Panc1 (cell line): Measurements from ENCODE around the gene CTNNA1. TPM values are rescaled to one million over a fixed set of nuclear protein-coding genes. Genes with fewer than 3 reads are reported as not detected.

Experiments used
- ATAC-seq: fragments of 200-7000 bp; cut with Tn5 transposase; 2 replicates; pipeline ENCODE4 v1.9.1; 2020; ENCODE audit warnings: mild to moderate bottlenecking, moderate library complexity
- BruUV-seq: library from RNA; stranded (reverse); fragments of 400-500 nt; replicated peaks from 2 replicates; lab custom pipeline; 2021; lab: Mats Ljungman, UMichigan
- CTCF ChIA-PET: fragments of 300-600 bp; sonication (Branson Sonifier 250); formaldehyde crosslinking; loops from one replicate; lab custom pipeline; 2022; ENCODE audit warnings: antibody characterized with exemption; lab: Charles Lee
- POLR2A ChIA-PET: fragments of 300-600 bp; sonication (Branson Sonifier 250); formaldehyde crosslinking; loops from one replicate; lab custom pipeline; 2022; ENCODE audit warnings: antibody characterized with exemption; lab: Charles Lee
- DNase-seq: peaks from one replicate; pipeline ENCODE4 v3.0.0-alpha.2; 2010; ENCODE audit warnings: low read depth, low spot score
- H3K27ac ChIP-seq: 2 replicates; pipeline ENCODE4 v1.5.1; 2011; ENCODE audit warnings: mild to moderate bottlenecking, low read length, inconsistent platforms
- H3K27me3 ChIP-seq: fragments of 200-500 bp; sonication (Bioruptor generic); 2 replicates; pipeline ENCODE4 v1.6.0; 2014; ENCODE audit warnings: low read length, inconsistent platforms; ENCODE audit not compliant: control insufficient read depth, insufficient read depth
- H3K36me3 ChIP-seq: fragments of 200-500 bp; sonication (Bioruptor generic); 2 replicates; pipeline ENCODE4 v1.5.1; 2014; ENCODE audit warnings: inconsistent platforms, mild to moderate bottlenecking, low read length, moderate library complexity; ENCODE audit not compliant: control insufficient read depth, insufficient read depth
- H3K4me1 ChIP-seq: 2 replicates; pipeline ENCODE4 v1.5.1; 2011; ENCODE audit warnings: inconsistent platforms, mild to moderate bottlenecking, low read length, moderate library complexity; ENCODE audit not compliant: control insufficient read depth, insufficient read depth
- H3K4me3 ChIP-seq, 2 experiments: 2 replicates each; pipeline ENCODE4 v1.5.1; 2011 to 2012; ENCODE audit warnings: low read depth in 2 of 2, low read length in 2 of 2, mild to moderate bottlenecking in 2 of 2, inconsistent platforms in 1 of 2, moderate library complexity in 1 of 2
- H3K9me3 ChIP-seq: fragments of 200-500 bp; sonication (Bioruptor generic); 2 replicates; pipeline ENCODE4 v1.5.1; 2014; ENCODE audit warnings: low read depth, mild to moderate bottlenecking, inconsistent platforms, low read length, moderate library complexity; ENCODE audit not compliant: control insufficient read depth, insufficient read depth
- CTCF ChIP-seq: fragments of 450-650 bp; IDR thresholded peaks from 2 replicates; pipeline ENCODE4 v1.5.1; 2017; ENCODE audit warnings: mild to moderate bottlenecking
- POLR2AphosphoS5 ChIP-seq: IDR thresholded peaks from 2 replicates; pipeline ENCODE4 v1.6.1; 2012; ENCODE audit warnings: mild to moderate bottlenecking, low read depth, low read length, moderate library complexity
- REST ChIP-seq, 2 experiments: IDR thresholded peaks; 2 replicates each; pipeline ENCODE4 v1.6.1; 2011 to 2012; ENCODE audit warnings: low read depth in 2 of 2, control low read depth in 1 of 2, low read length in 1 of 2, mild to moderate bottlenecking in 1 of 2, moderate library complexity in 1 of 2; ENCODE audit not compliant: insufficient read depth in 1 of 2
- SIN3A ChIP-seq: IDR thresholded peaks from 2 replicates; pipeline ENCODE4 v1.6.1; 2012; ENCODE audit warnings: low read depth, mild to moderate bottlenecking, low read length, moderate library complexity, borderline replicate concordance; ENCODE audit not compliant: insufficient read depth
- TCF7L2 ChIP-seq: IDR thresholded peaks from 2 replicates; pipeline ENCODE4 v1.6.1; 2011; ENCODE audit warnings: mild to moderate bottlenecking, low read depth, low read length, inconsistent platforms
- in situ Hi-C: cut with HindIII; loops from 2 replicates; pipeline ENCODE4 v1.10.0; 2016; ENCODE audit warnings: low sequenced_read_pairs, low pct_unique_long_range_greater_than_20kb
- intact Hi-C: fragments of 100-400 bp; cut with micrococcal nuclease; formaldehyde crosslinking; loops from one replicate; pipeline ENCODE4 v1.10.0; 2022; ENCODE audit not compliant: unreplicated experiment
- total RNA-seq: library from RNA; stranded (reverse); gene quantifications from one replicate; pipeline ENCODE4 v1.2.1, GENCODE V29; 2021; ENCODE audit not compliant: unreplicated experiment

CTNNA1 gene
- total RNA-seq, 1 experiment from 2014 or later = 298 TPM

DNA sequence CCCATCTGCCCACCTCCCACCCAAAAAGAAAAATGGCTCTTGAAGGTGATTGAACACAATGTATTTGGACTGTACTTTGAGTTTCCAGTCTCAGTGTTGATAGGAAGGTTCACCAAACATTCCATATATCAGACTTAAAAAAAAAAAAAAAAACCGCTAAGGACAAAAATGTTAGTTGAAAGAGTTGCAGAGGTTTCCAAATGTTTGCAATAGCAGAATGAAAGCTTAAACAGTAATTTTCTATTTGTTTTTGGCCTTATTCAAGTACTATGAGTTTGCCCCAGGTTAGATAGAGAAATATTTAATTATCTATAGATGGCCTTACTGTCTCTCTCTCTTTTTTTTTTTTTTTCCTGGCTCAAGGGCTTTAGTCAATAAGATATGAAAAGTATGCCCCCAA, 115.8 kb downstream of the CTNNA1 start:
- DNase-seq (no peak), ATAC-seq (no peak)
- no peaks in the 10 kb centered on the region for H3K9me3 ChIP-seq
- no TSS peak for BruUV-seq
- H3K4me3 ChIP-seq = no peak overlapping the region
- CTCF ChIA-PET = no interaction called here
- in situ Hi-C loops = no loop called here
- no peak for TF ChIP-seq TCF7L2
- TF ChIP-seq CTCF = no peak
- no peaks in the 10 kb centered on the region for H3K36me3 ChIP-seq
- POLR2A ChIA-PET = no interaction called here
- intact Hi-C loops = no loop called here
- peaks cover 19% of the 10 kb centered on the region for H3K4me1 ChIP-seq
- H3K27me3 ChIP-seq = no peaks in the 10 kb centered on the region
- no peak overlapping the region for H3K27ac ChIP-seq

GRCh38 chr5:138869763-138870500, 116.7 kb downstream of the CTNNA1 start:
- CTCF ChIA-PET = no interaction called here
- Histone ChIP-seq H3K27ac (no peak overlapping the region), H3K9me3 (no peaks in the 10 kb centered on the region), H3K27me3 (no peaks in the 10 kb centered on the region), H3K4me1 (peaks cover 26% of the 10 kb centered on the region), H3K36me3 (no peaks in the 10 kb centered on the region), H3K4me3 (no peak overlapping the region)
- DNase-seq (no peak), ATAC-seq (no peak)
- no peak for TF ChIP-seq REST (IDR thresholded peaks at IDR 0.05; ENCODE audit: insufficient read depth in 1 of 2, low read depth in 2 of 2, low read length in 1 of 2)
- TF ChIP-seq SIN3A = no peak
- no peak for TF ChIP-seq CTCF
- TF ChIP-seq POLR2AphosphoS5 = no peak
- no peak for TF ChIP-seq TCF7L2
- no TSS peak for BruUV-seq
- intact Hi-C loops (no loop called here), in situ Hi-C loops (no loop called here)
- POLR2A ChIA-PET = no interaction called here
